ENCODE results near the gene GABPB2. TPM values are rescaled to one million over a fixed set of nuclear protein-coding genes. Genes with fewer than 3 reads are reported as not detected.

GABPB2 gene
- total and polyA plus RNA-seq, 2 of the 13 experiments (the other 11 are each of a cell fraction or from before 2014, with no cell fraction given), result 0.09 TPM; not detected in 1

DNA sequence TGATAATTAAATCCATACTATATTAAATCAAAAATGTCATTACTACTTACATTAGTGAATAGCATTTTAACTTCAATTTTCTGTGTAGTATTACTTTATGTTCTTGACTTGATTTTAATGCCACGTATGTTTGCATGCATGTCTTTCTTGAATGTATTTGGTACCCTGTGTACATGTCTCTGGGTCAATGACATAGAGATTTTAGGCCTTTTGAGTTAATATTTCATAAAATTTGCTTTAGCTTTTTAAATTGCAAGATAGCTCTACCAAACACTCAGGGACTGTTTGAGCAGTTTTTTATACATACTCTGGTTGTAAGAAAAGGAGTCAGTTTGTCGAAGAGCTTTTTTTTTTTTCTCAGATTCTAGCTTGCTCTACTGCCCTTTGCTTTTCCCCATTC is 8.9 kb upstream of the GABPB2 start:
- CTCF ChIA-PET (ENCODE audit: low intra/inter-chr PET ratio, low total read pairs), result no interaction called here
- POLR2A ChIA-PET, result no interaction called here
- DNase-seq (ENCODE audit: low spot score) (no peak), ATAC-seq (no peak), FAIRE-seq (no peak)
- Histone ChIP-seq H3K4me1 (ENCODE audit: insufficient read depth, low read length) (peaks cover 32% of the 10 kb centered on the region), H4K20me1 (ENCODE audit: insufficient read depth, low read length) (no peaks in the 10 kb centered on the region), H3K27me3 (ENCODE audit: control insufficient read depth in 1 of 2, insufficient read depth in 2 of 2, low read length in 2 of 2) (0 out of 5 replicates have a peak, but pooled peaks cover 0 to 3% of the 10 kb centered on the region in 2 experiments), H3K9me3 (ENCODE audit: low read length) (no peaks in the 10 kb centered on the region), H3K36me3 (replicated peaks in 1 of 2; ENCODE audit: control insufficient read depth in 1 of 2, insufficient read depth in 2 of 2, low read length in 2 of 2) (peaks cover under 1 to 1% of the 10 kb centered on the region in 2 experiments; a peak in 1 of 5 replicates), H3K27ac (ENCODE audit: extremely low read length, insufficient read depth, low read length) (no peak overlapping the region), H2AFZ (ENCODE audit: low read length) (no peak overlapping the region), H3K4me2 (ENCODE audit: low read depth, low read length) (no peak overlapping the region), H3K79me2 (ENCODE audit: insufficient read depth, low read length) (peaks cover 16% of the 10 kb centered on the region), H3K4me3 (replicated peaks in 1 of 3; ENCODE audit: insufficient read depth in 1 of 3, low read depth in 2 of 3, low read length in 3 of 3) (no peak overlapping the region), H3K9ac (ENCODE audit: insufficient read depth, low read depth, low read length) (no peak overlapping the region)
- no TSS peak for BruUV-seq (replicated peaks)
- WGBS (ENCODE audit: low lambda C conversion rate), result 88% methylated on average over 2 of the region's 2 CpGs
- TF ChIP-seq TCF12 (IDR thresholded peaks at IDR 0.05) (no peak), TCF12 (CRISPR knock-in tag; IDR thresholded peaks at IDR 0.05) (no peak), ZBTB7B (CRISPR knock-in tag; IDR thresholded peaks at IDR 0.05) (no peak), TSC22D2 (CRISPR knock-in tag; IDR thresholded peaks at IDR 0.05; ENCODE audit: borderline replicate concordance) (no peak), SMAD1 (CRISPR knock-in tag; IDR thresholded peaks at IDR 0.05; ENCODE audit: borderline replicate concordance, low read depth) (no peak), EEA1 (CRISPR knock-in tag; IDR thresholded peaks at IDR 0.05; ENCODE audit: borderline replicate concordance) (no peak), RBM22 (optimal IDR thresholded peaks at IDR 0.05; ENCODE audit: low read length) (no peak), ZNF296 (CRISPR knock-in tag; conservative IDR thresholded peaks at IDR 0.05) (no peak), ZNF335 (CRISPR knock-in tag; IDR thresholded peaks at IDR 0.05) (no peak), YEATS2 (CRISPR knock-in tag; IDR thresholded peaks at IDR 0.05; ENCODE audit: borderline replicate concordance) (no peak), ZNF775 (CRISPR knock-in tag; IDR thresholded peaks at IDR 0.05; ENCODE audit: borderline replicate concordance) (no peak), ZNF24 (IDR thresholded peaks at IDR 0.05) (no peak), FOXP1 (IDR thresholded peaks at IDR 0.05) (no peak), FOXP1 (CRISPR knock-in tag; IDR thresholded peaks at IDR 0.05) (no peak), ZC3H4 (CRISPR knock-in tag; IDR thresholded peaks at IDR 0.05; ENCODE audit: borderline replicate concordance) (no peak), MAZ (IDR thresholded peaks at IDR 0.05; ENCODE audit: borderline replicate concordance, low read depth, low read length) (no peak), MAZ (CRISPR knock-in tag; IDR thresholded peaks at IDR 0.05; ENCODE audit: low read depth) (no peak), EZH2 (conservative IDR thresholded peaks at IDR 0.05; ENCODE audit: low read depth, low read length) (no peak), ZNF510 (CRISPR knock-in tag; IDR thresholded peaks at IDR 0.05; ENCODE audit: low read depth) (no peak), ATF7-NPFF (CRISPR knock-in tag; IDR thresholded peaks at IDR 0.05; ENCODE audit: low read depth) (no peak), ZNF549 (CRISPR knock-in tag; IDR thresholded peaks at IDR 0.05) (no peak)
- TF ChIP-seq, protein P1, sequence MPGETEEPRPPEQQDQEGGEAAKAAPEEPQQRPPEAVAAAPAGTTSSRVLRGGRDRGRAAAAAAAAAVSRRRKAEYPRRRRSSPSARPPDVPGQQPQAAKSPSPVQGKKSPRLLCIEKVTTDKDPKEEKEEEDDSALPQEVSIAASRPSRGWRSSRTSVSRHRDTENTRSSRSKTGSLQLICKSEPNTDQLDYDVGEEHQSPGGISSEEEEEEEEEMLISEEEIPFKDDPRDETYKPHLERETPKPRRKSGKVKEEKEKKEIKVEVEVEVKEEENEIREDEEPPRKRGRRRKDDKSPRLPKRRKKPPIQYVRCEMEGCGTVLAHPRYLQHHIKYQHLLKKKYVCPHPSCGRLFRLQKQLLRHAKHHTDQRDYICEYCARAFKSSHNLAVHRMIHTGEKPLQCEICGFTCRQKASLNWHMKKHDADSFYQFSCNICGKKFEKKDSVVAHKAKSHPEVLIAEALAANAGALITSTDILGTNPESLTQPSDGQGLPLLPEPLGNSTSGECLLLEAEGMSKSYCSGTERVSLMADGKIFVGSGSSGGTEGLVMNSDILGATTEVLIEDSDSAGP (CRISPR knock-in tag; IDR thresholded peaks at IDR 0.05; ENCODE audit: borderline replicate concordance), result no peak
- TF ChIP-seq, protein P2, sequence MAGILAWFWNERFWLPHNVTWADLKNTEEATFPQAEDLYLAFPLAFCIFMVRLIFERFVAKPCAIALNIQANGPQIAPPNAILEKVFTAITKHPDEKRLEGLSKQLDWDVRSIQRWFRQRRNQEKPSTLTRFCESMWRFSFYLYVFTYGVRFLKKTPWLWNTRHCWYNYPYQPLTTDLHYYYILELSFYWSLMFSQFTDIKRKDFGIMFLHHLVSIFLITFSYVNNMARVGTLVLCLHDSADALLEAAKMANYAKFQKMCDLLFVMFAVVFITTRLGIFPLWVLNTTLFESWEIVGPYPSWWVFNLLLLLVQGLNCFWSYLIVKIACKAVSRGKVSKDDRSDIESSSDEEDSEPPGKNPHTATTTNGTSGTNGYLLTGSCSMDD (CRISPR knock-in tag; IDR thresholded peaks at IDR 0.05), result no peak
- in situ Hi-C loops (cut with HindIII; ENCODE audit: extremely low pct_ligation_motif_present, low pct_unique_long_range_greater_than_20kb) (no loop called here), intact Hi-C loops (cut with micrococcal nuclease; ENCODE audit: unreplicated experiment) (no loop called here)
